MCF 10A (cell line): Measurements from ENCODE around the gene NAV3. TPM values are rescaled to one million over a fixed set of nuclear protein-coding genes. Genes with fewer than 3 reads are reported as not detected.

Experiments used
- BruUV-seq: library from RNA; stranded (reverse); fragments of 400-500 nt; replicated peaks from 2 replicates; lab custom pipeline; 2021; lab: Mats Ljungman, UMichigan
- CTCF ChIA-PET: fragments of 300-600 bp; sonication (Branson Sonifier 250); formaldehyde crosslinking; extraction: SDS; loops from one replicate; lab custom pipeline; 2021; ENCODE audit warnings: antibody characterized with exemption, inconsistent platforms; lab: Yijun Ruan, JAX
- POLR2A ChIA-PET: fragments of 300-600, 350-650 bp; sonication (Branson Sonifier 250); formaldehyde crosslinking; extraction: SDS; loops from one replicate; lab custom pipeline; 2020; ENCODE audit warnings: antibody characterized with exemption, inconsistent platforms; lab: Yijun Ruan, JAX
- DNase-seq: peaks from one replicate; pipeline ENCODE4 v3.0.0-alpha.2; 2018; ENCODE audit not compliant: unreplicated experiment
- H3K27ac Mint-ChIP-seq: one replicate; pipeline ENCODE4 v1.8.0; 2022; ENCODE audit warnings: mild to moderate bottlenecking, low read depth, mixed read lengths; ENCODE audit not compliant: unreplicated experiment
- H3K27me3 Mint-ChIP-seq: one replicate; pipeline ENCODE4 v1.8.0; 2022; ENCODE audit warnings: mixed read lengths; ENCODE audit not compliant: insufficient read depth, unreplicated experiment
- H3K36me3 Mint-ChIP-seq: one replicate; pipeline ENCODE4 v1.8.0; 2022; ENCODE audit warnings: mild to moderate bottlenecking, moderate library complexity, mixed read lengths; ENCODE audit not compliant: insufficient read depth, unreplicated experiment
- H3K4me1 Mint-ChIP-seq: one replicate; pipeline ENCODE4 v1.8.0; 2022; ENCODE audit warnings: mixed read lengths; ENCODE audit not compliant: insufficient read depth, unreplicated experiment
- H3K4me3 Mint-ChIP-seq: one replicate; pipeline ENCODE4 v1.8.0; 2022; ENCODE audit warnings: mild to moderate bottlenecking, moderate library complexity, mixed read lengths; ENCODE audit not compliant: unreplicated experiment
- H3K9me3 Mint-ChIP-seq: one replicate; pipeline ENCODE4 v1.8.0; 2022; ENCODE audit warnings: mixed read lengths; ENCODE audit not compliant: unreplicated experiment
- CTCF ChIP-seq: fragments of 200-600 bp; IDR thresholded peaks from one replicate; pipeline ENCODE4 v1.8.0; 2022; ENCODE audit warnings: antibody characterized with exemption, mild to moderate bottlenecking; ENCODE audit not compliant: unreplicated experiment
- intact Hi-C: fragments of 100-400 bp; cut with micrococcal nuclease; formaldehyde crosslinking; loops from 2 replicates; pipeline ENCODE4 v1.14.1; 2022
- total RNA-seq: library from RNA; stranded (reverse); gene quantifications from 2 replicates; pipeline ENCODE4 v1.2.3, GENCODE V29; 2022

Gene NAV3
- total RNA-seq, 1 experiment from 2014 or later, result 7.1 TPM

GRCh38 chr12:77833329-77833728, 2.6 kb downstream of the NAV3 start:
- TF ChIP-seq CTCF, result no peak
- Mint-ChIP-seq H3K27me3 (no peaks in the 10 kb centered on the region), H3K4me3 (no peak overlapping the region), H3K9me3 (no peaks in the 10 kb centered on the region), H3K36me3 (no peaks in the 10 kb centered on the region), H3K27ac (no peak overlapping the region), H3K4me1 (peaks cover 6% of the 10 kb centered on the region)
- POLR2A ChIA-PET, result no interaction called here
- BruUV-seq, result no TSS peak
- CTCF ChIA-PET, result interaction anchor here (1.0 kb wide), 1 partner anchor 92 kb away, joined by 3 read pairs; no protein-coding TSS in a partner anchor
- DNase-seq, result no peak
- intact Hi-C loops, result no loop called here

GRCh38 chr12:77834618-77835017, 3.9 kb downstream of the NAV3 start:
- ChIA-PET POLR2A (no interaction called here), CTCF (no interaction called here)
- Mint-ChIP-seq H3K36me3 (no peaks in the 10 kb centered on the region), H3K4me1 (peaks cover 6% of the 10 kb centered on the region), H3K9me3 (no peaks in the 10 kb centered on the region), H3K27ac (no peak overlapping the region), H3K4me3 (no peak overlapping the region), H3K27me3 (no peaks in the 10 kb centered on the region)
- intact Hi-C loops, result no loop called here
- no peak for DNase-seq
- no peak for TF ChIP-seq CTCF
- no TSS peak for BruUV-seq

- TF ChIP-seq CTCF, result no peak
- intact Hi-C loops, result no loop called here
- peaks cover 3% of the 10 kb centered on the region for H3K4me1 Mint-ChIP-seq
- no peak for DNase-seq
- ChIA-PET CTCF (no interaction called here), POLR2A (no interaction called here)
- H3K4me3 Mint-ChIP-seq, result no peak overlapping the region
- H3K9me3 Mint-ChIP-seq, result no peaks in the 10 kb centered on the region
- no TSS peak for BruUV-seq
- H3K27me3 Mint-ChIP-seq, result no peaks in the 10 kb centered on the region
- H3K27ac Mint-ChIP-seq, result no peak overlapping the region
- H3K36me3 Mint-ChIP-seq, result no peaks in the 10 kb centered on the region
Measured at GRCh38 chr12:77835969-77836368, 5.3 kb downstream of the NAV3 start.

- no peak for TF ChIP-seq CTCF
- no peak for DNase-seq
- no TSS peak for BruUV-seq
- ChIA-PET CTCF (no interaction called here), POLR2A (no interaction called here)
- peaks cover 7% of the 10 kb centered on the region for H3K4me1 Mint-ChIP-seq
- H3K4me3 Mint-ChIP-seq, result no peak overlapping the region
- H3K27ac Mint-ChIP-seq, result no peak overlapping the region
- intact Hi-C loops, result no loop called here
- no peaks in the 10 kb centered on the region for H3K36me3 Mint-ChIP-seq
- H3K9me3 Mint-ChIP-seq, result no peaks in the 10 kb centered on the region
- H3K27me3 Mint-ChIP-seq, result no peaks in the 10 kb centered on the region
Measured at GRCh38 chr12:77837876-77838291, 7.2 kb downstream of the NAV3 start.
